ENCODE results near the gene EPHB6. TPM values are rescaled to one million over a fixed set of nuclear protein-coding genes. Genes with fewer than 3 reads are reported as not detected.

EPHB6 gene
- total RNA-seq, 1 experiment from 2014 or later, result 30.5 TPM

DNA sequence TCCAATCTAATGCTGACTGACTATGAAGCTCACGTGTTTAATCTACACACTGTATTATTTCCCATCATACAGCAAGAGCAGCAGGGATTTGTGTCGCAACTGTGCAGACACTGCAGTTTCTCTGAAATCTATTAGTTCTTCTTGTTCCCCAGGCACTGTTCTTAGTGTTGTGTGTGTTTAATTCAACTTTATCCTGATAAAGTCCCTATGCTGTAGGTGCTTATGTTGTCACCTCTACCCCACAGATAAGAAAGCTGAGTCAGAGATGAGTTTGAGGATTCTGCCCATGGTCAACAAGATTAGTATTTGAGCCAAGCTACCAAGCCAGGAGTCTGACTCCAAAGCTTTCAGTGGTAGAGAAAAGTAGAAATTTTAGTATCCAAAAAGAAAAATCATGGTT is 22.5 kb upstream of the EPHB6 start:
- CTCF ChIA-PET, result interaction anchor here (0.5 to 1.1 kb wide), 5 partner anchors 18 to 178 kb away, joined by 3 to 7 read pairs (median 4); no protein-coding TSS in a partner anchor
- BruUV-seq (replicated peaks), result no TSS peak
- ATAC-seq, result peak; percentile 25
- H3K4me3 ChIP-seq (ENCODE audit: low read length), result no peak overlapping the region
- H3F3A ChIP-seq (ENCODE audit: low read length, unreplicated experiment), result no peaks in the 10 kb centered on the region
- peak overlapping the region; percentile 72 for H3K27ac ChIP-seq (ENCODE audit: low read length)
- H3K79me2 ChIP-seq (ENCODE audit: low read length), result no peaks in the 10 kb centered on the region
- TF ChIP-seq, protein P1, sequence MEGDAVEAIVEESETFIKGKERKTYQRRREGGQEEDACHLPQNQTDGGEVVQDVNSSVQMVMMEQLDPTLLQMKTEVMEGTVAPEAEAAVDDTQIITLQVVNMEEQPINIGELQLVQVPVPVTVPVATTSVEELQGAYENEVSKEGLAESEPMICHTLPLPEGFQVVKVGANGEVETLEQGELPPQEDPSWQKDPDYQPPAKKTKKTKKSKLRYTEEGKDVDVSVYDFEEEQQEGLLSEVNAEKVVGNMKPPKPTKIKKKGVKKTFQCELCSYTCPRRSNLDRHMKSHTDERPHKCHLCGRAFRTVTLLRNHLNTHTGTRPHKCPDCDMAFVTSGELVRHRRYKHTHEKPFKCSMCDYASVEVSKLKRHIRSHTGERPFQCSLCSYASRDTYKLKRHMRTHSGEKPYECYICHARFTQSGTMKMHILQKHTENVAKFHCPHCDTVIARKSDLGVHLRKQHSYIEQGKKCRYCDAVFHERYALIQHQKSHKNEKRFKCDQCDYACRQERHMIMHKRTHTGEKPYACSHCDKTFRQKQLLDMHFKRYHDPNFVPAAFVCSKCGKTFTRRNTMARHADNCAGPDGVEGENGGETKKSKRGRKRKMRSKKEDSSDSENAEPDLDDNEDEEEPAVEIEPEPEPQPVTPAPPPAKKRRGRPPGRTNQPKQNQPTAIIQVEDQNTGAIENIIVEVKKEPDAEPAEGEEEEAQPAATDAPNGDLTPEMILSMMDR (conservative IDR thresholded peaks at IDR 0.05; ENCODE audit: low read depth, low read length), result no peak
- TF ChIP-seq EZH2phosphoT487 (IDR thresholded peaks at IDR 0.05; ENCODE audit: borderline replicate concordance, low read length) (no peak), EZH2 (IDR thresholded peaks at IDR 0.05; ENCODE audit: low read length, unreplicated experiment) (no peak)
- H3K27me3 ChIP-seq (ENCODE audit: low read length), result no peaks in the 10 kb centered on the region
- DNase-seq, result peak; percentile 47
- no peaks in the 10 kb centered on the region for H3K9me3 ChIP-seq (ENCODE audit: low read length)
- no peaks in the 10 kb centered on the region for H3K9me2 ChIP-seq (replicated peaks; ENCODE audit: low read length)
- H3K36me3 ChIP-seq (ENCODE audit: low read depth, low read length), result no peaks in the 10 kb centered on the region
- POLR2A ChIA-PET (ENCODE audit: unreplicated experiment), result no interaction called here
- peak overlapping the region; percentile 48 for H3K9ac ChIP-seq (ENCODE audit: low read length)
- intact Hi-C loops (cut with micrococcal nuclease), result no loop called here
- H3K4me2 ChIP-seq (ENCODE audit: low read length), result peak overlapping the region; percentile 56
- no peaks in the 10 kb centered on the region for H4K20me1 ChIP-seq (ENCODE audit: low read length)
- peaks cover 43% of the 10 kb centered on the region for H3K4me1 ChIP-seq (ENCODE audit: insufficient read depth, low read length)
- no peak overlapping the region for H2AFZ ChIP-seq (ENCODE audit: low read length)

DNA sequence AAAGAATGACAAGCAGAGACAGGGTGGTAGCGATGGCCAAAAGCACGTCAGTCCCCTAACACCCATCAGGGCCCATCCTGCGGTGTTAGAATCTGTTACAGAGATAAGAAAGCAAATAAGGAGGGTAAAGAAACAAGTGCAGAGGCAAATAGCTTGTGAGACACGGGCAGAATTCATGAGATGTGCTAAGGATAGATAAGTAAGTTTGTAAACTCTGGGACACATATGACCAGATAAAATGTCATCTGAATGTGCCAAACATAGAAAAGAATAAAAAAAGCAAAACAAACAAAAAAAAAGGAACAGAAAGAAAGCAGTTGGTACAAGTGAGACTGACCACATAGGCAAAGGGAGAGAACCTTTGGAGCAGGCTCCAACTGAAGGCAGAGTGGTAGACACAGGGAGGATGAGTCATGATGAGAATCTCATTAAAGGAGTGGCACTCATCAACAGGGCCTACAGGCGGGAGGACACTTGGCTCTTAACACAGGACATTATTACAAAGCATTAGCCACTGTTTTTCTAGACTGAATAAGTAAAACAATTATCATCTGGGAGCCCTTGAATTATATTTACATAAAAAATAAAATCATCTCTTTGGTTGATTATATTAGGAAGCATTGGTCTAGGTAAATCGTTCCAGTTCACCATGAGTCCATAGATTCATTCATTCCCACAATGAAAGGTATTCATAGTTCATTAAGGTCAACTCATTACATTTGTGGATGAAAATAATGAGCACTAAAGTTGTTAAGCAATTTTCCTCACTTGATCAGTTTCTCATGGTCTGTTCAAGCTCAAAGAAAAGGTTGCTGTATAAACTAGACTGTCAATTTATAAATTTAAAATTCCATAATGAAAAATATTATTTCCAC is 21.5 kb upstream of the EPHB6 start:
- no peak for TF ChIP-seq EZH2phosphoT487 (IDR thresholded peaks at IDR 0.05; ENCODE audit: borderline replicate concordance, low read length)
- TF ChIP-seq EZH2 (IDR thresholded peaks at IDR 0.05; ENCODE audit: low read length, unreplicated experiment), result no peak
- TF ChIP-seq, protein P1 (conservative IDR thresholded peaks at IDR 0.05; ENCODE audit: low read depth, low read length), result no peak
- Histone ChIP-seq H3K27me3 (ENCODE audit: low read length) (no peaks in the 10 kb centered on the region), H3K9ac (ENCODE audit: low read length) (peak overlapping the region; percentile 48), H3K4me2 (ENCODE audit: low read length) (peak overlapping the region; percentile 56), H3K9me3 (ENCODE audit: low read length) (no peaks in the 10 kb centered on the region), H3K27ac (ENCODE audit: low read length) (peak overlapping the region; percentile 72), H2AFZ (ENCODE audit: low read length) (no peak overlapping the region), H3K4me1 (ENCODE audit: insufficient read depth, low read length) (peaks cover 34% of the 10 kb centered on the region), H4K20me1 (ENCODE audit: low read length) (no peaks in the 10 kb centered on the region), H3F3A (ENCODE audit: low read length, unreplicated experiment) (no peaks in the 10 kb centered on the region), H3K36me3 (ENCODE audit: low read depth, low read length) (no peaks in the 10 kb centered on the region), H3K79me2 (ENCODE audit: low read length) (no peaks in the 10 kb centered on the region), H3K9me2 (replicated peaks; ENCODE audit: low read length) (no peaks in the 10 kb centered on the region), H3K4me3 (ENCODE audit: low read length) (no peak overlapping the region)
- ChIA-PET POLR2A (ENCODE audit: unreplicated experiment) (no interaction called here), CTCF (interaction anchor here (0.9 to 1.1 kb wide), 3 partner anchors 19 to 25 kb away, joined by 3 to 5 read pairs (median 4); no protein-coding TSS in a partner anchor)
- peak; percentile 78 for DNase-seq
- intact Hi-C loops (cut with micrococcal nuclease), result no loop called here
- peak; percentile 95 for ATAC-seq
- BruUV-seq (replicated peaks), result TSS peak; percentile 22

All from PC-3 (cell line).